RWPE1 (cell line): ENCODE data around the gene SNTB2.

Experiments
- CTCF ChIA-PET: fragments of 350-600 bp; sonication (Branson Sonifier 250); formaldehyde crosslinking; extraction: SDS; loops from one replicate; lab custom pipeline; 2021; lab: Yijun Ruan, JAX
- POLR2A ChIA-PET: fragments of 400-600 bp; formaldehyde crosslinking; extraction: SDS; loops from one replicate; lab custom pipeline; 2020; ENCODE audit warnings: antibody characterized with exemption; ENCODE audit not compliant: low non-redundant PET; lab: Yijun Ruan, JAX
- DNase-seq: peaks from one replicate; pipeline ENCODE4 v3.0.0; 2012; ENCODE audit warnings: low spot score
- H3K27ac ChIP-seq: fragments of 450-650 bp; 2 replicates; pipeline ENCODE4 v1.5.1; 2017
- CTCF ChIP-seq: fragments of 450-650 bp; conservative IDR thresholded peaks from 2 replicates; pipeline ENCODE4 v1.5.1; 2017; ENCODE audit warnings: low read depth, mild to moderate bottlenecking

SNTB2 gene

GRCh38 chr16:69150146-69150865, 36.7 kb upstream of the SNTB2 start:
- peak; percentile 81 for TF ChIP-seq CTCF
- peak; percentile 45 for DNase-seq
- H3K27ac ChIP-seq: no peak overlapping the region
- POLR2A ChIA-PET: no interaction called here
- CTCF ChIA-PET: interaction anchor here (0.5 to 1.9 kb wide), 11 partner anchors 9 to 248 kb away, joined by 3 to 11 read pairs (median 4); no protein-coding TSS in a partner anchor

GRCh38 chr16:69157196-69157595, 29.8 kb upstream of the SNTB2 start:
- H3K27ac ChIP-seq: no peak overlapping the region
- TF ChIP-seq CTCF: no peak
- ChIA-PET CTCF (interaction anchor here (0.6 to 1.4 kb wide), 2 partner anchors 10 to 58 kb away, joined by 4 to 5 read pairs; no protein-coding TSS in a partner anchor), POLR2A (no interaction called here)
- no peak for DNase-seq

GRCh38 chr16:69160192-69160591, 26.8 kb upstream of the SNTB2 start:
- no peak for DNase-seq
- ChIA-PET POLR2A (no interaction called here), CTCF (no interaction called here)
- no peak overlapping the region for H3K27ac ChIP-seq
- no peak for TF ChIP-seq CTCF

- TF ChIP-seq CTCF: no peak
- ChIA-PET CTCF (no interaction called here), POLR2A (no interaction called here)
- no peak for DNase-seq
- H3K27ac ChIP-seq: no peak overlapping the region
Observed at GRCh38 chr16:69165584-69165983, 21.4 kb upstream of the SNTB2 start.

GRCh38 chr16:69166221-69166833, 20.6 kb upstream of the SNTB2 start:
- H3K27ac ChIP-seq: peak overlapping the region; percentile 22; the same call in 1 of the 2 replicates
- DNase-seq: no peak
- ChIA-PET POLR2A (no interaction called here), CTCF (interaction anchor here (0.6 to 1.3 kb wide), 2 partner anchors 9 to 142 kb away, joined by 4 to 5 read pairs; no protein-coding TSS in a partner anchor)
- no peak for TF ChIP-seq CTCF

- TF ChIP-seq CTCF: no peak
- H3K27ac ChIP-seq: no peak overlapping the region
- no peak for DNase-seq
- POLR2A ChIA-PET: no interaction called here
- CTCF ChIA-PET: interaction anchor here (1.3 to 2.1 kb wide), 2 partner anchors 10 to 17 kb away, joined by 4 to 11 read pairs; no protein-coding TSS in a partner anchor
Observed at GRCh38 chr16:69166946-69167930, 19.7 kb upstream of the SNTB2 start.
